ENCODE results near the gene AANAT. TPM values are rescaled to one million over a fixed set of nuclear protein-coding genes. Genes with fewer than 3 reads are reported as not detected.
A peak's percentile ranks its signal among the peaks of the same experiment; 100 is the strongest.

AANAT gene
- total RNA-seq, 1 experiment from 2014 or later, result not detected

GRCh38 chr17:76498876-76499251 lies 31.5 kb downstream of the AANAT start:
- H3K9me2 ChIP-seq (ENCODE audit: insufficient read depth), result no peaks in the 10 kb centered on the region
- H3K4me2 ChIP-seq, result peak overlapping the region; percentile 93
- DNase-seq, result no peak
- no peaks in the 10 kb centered on the region for H3K36me3 ChIP-seq (ENCODE audit: low read depth)
- BruUV-seq (replicated peaks), result no TSS peak
- TF ChIP-seq EZH2 (IDR thresholded peaks at IDR 0.05; ENCODE audit: low read depth), result no peak
- TF ChIP-seq, protein P1, sequence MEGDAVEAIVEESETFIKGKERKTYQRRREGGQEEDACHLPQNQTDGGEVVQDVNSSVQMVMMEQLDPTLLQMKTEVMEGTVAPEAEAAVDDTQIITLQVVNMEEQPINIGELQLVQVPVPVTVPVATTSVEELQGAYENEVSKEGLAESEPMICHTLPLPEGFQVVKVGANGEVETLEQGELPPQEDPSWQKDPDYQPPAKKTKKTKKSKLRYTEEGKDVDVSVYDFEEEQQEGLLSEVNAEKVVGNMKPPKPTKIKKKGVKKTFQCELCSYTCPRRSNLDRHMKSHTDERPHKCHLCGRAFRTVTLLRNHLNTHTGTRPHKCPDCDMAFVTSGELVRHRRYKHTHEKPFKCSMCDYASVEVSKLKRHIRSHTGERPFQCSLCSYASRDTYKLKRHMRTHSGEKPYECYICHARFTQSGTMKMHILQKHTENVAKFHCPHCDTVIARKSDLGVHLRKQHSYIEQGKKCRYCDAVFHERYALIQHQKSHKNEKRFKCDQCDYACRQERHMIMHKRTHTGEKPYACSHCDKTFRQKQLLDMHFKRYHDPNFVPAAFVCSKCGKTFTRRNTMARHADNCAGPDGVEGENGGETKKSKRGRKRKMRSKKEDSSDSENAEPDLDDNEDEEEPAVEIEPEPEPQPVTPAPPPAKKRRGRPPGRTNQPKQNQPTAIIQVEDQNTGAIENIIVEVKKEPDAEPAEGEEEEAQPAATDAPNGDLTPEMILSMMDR (conservative IDR thresholded peaks at IDR 0.05), result no peak
- ChIA-PET CTCF (interaction anchor here (0.6 kb wide), 1 partner anchor 196 kb away, joined by 4 read pairs; no protein-coding TSS in a partner anchor), POLR2A (ENCODE audit: unreplicated experiment) (no interaction called here)
- no peaks in the 10 kb centered on the region for H3K27me3 ChIP-seq (ENCODE audit: insufficient read depth, low read depth)
- peaks cover 16% of the 10 kb centered on the region; the same call in 1 of the 2 replicates for H3K4me1 ChIP-seq (replicated peaks; ENCODE audit: insufficient read depth)
- H2AFZ ChIP-seq, result no peak overlapping the region
- no peaks in the 10 kb centered on the region for H3F3A ChIP-seq (ENCODE audit: insufficient read depth, low read depth)
- H3K79me2 ChIP-seq (ENCODE audit: low read depth), result no peaks in the 10 kb centered on the region
- intact Hi-C loops (cut with micrococcal nuclease; ENCODE audit: unreplicated experiment), result no loop called here
- no peaks in the 10 kb centered on the region for H4K20me1 ChIP-seq (ENCODE audit: insufficient read depth)
- H3K4me3 ChIP-seq, result no peak overlapping the region
- no peaks in the 10 kb centered on the region for H3K9me3 ChIP-seq (ENCODE audit: insufficient read depth, low read depth)
- H3K27ac ChIP-seq, result no peak overlapping the region

- no peaks in the 10 kb centered on the region for H4K20me1 ChIP-seq (ENCODE audit: insufficient read depth)
- ChIA-PET CTCF (interaction anchor here (0.6 kb wide), 1 partner anchor 196 kb away, joined by 4 read pairs; no protein-coding TSS in a partner anchor), POLR2A (ENCODE audit: unreplicated experiment) (no interaction called here)
- H3K4me3 ChIP-seq, result no peak overlapping the region
- H3K9me3 ChIP-seq (ENCODE audit: insufficient read depth, low read depth), result no peaks in the 10 kb centered on the region
- H3K79me2 ChIP-seq (ENCODE audit: low read depth), result no peaks in the 10 kb centered on the region
- H3K9me2 ChIP-seq (ENCODE audit: insufficient read depth), result no peaks in the 10 kb centered on the region
- peaks cover 16% of the 10 kb centered on the region; the same call in 1 of the 2 replicates for H3K4me1 ChIP-seq (replicated peaks; ENCODE audit: insufficient read depth)
- no peaks in the 10 kb centered on the region for H3K27me3 ChIP-seq (ENCODE audit: insufficient read depth, low read depth)
- H3K4me2 ChIP-seq, result peak overlapping the region; percentile 93
- no TSS peak for BruUV-seq (replicated peaks)
- peak in 1 of 2 experiments; percentile 26 for DNase-seq
- intact Hi-C loops (cut with micrococcal nuclease; ENCODE audit: unreplicated experiment), result no loop called here
- H3K36me3 ChIP-seq (ENCODE audit: low read depth), result no peaks in the 10 kb centered on the region
- H3K27ac ChIP-seq, result no peak overlapping the region
- no peak for TF ChIP-seq EZH2 (IDR thresholded peaks at IDR 0.05; ENCODE audit: low read depth)
- TF ChIP-seq, protein P1 (conservative IDR thresholded peaks at IDR 0.05), result no peak
- H2AFZ ChIP-seq, result no peak overlapping the region
- no peaks in the 10 kb centered on the region for H3F3A ChIP-seq (ENCODE audit: insufficient read depth, low read depth)
Observed at GRCh38 chr17:76499267-76499667, 31.9 kb downstream of the AANAT start.

GRCh38 chr17:76500074-76500746 lies 32.8 kb downstream of the AANAT start:
- H3K4me1 ChIP-seq (replicated peaks; ENCODE audit: insufficient read depth), result peaks cover 16% of the 10 kb centered on the region; the same call in 1 of the 2 replicates
- ChIA-PET POLR2A (ENCODE audit: unreplicated experiment) (interaction anchor here (0.6 to 0.7 kb wide), 4 partner anchors 23 to 171 kb away, joined by 3 to 8 read pairs (median 3); no protein-coding TSS in a partner anchor), CTCF (interaction anchor here (0.7 to 1.6 kb wide), 2 partner anchors 33 to 40 kb away, joined by 3 to 7 read pairs; partner anchors contain the start of gene AANAT)
- no peaks in the 10 kb centered on the region for H3K9me3 ChIP-seq (ENCODE audit: insufficient read depth, low read depth)
- peak overlapping the region; percentile 88 for H2AFZ ChIP-seq
- peak overlapping the region; percentile 93 for H3K4me2 ChIP-seq
- H4K20me1 ChIP-seq (ENCODE audit: insufficient read depth), result no peaks in the 10 kb centered on the region
- no peaks in the 10 kb centered on the region for H3K9me2 ChIP-seq (ENCODE audit: insufficient read depth)
- H3K4me3 ChIP-seq, result peak overlapping the region; percentile 84
- no peaks in the 10 kb centered on the region for H3F3A ChIP-seq (ENCODE audit: insufficient read depth, low read depth)
- no peaks in the 10 kb centered on the region for H3K36me3 ChIP-seq (ENCODE audit: low read depth)
- no peak overlapping the region for H3K27ac ChIP-seq
- no peaks in the 10 kb centered on the region for H3K27me3 ChIP-seq (ENCODE audit: insufficient read depth, low read depth)
- no TSS peak for BruUV-seq (replicated peaks)
- intact Hi-C loops (cut with micrococcal nuclease; ENCODE audit: unreplicated experiment), result no loop called here
- TF ChIP-seq, protein P1 (conservative IDR thresholded peaks at IDR 0.05), result no peak
- TF ChIP-seq EZH2 (IDR thresholded peaks at IDR 0.05; ENCODE audit: low read depth), result no peak
- DNase-seq, result peak in 1 of 2 experiments; percentile 12
- H3K79me2 ChIP-seq (ENCODE audit: low read depth), result no peaks in the 10 kb centered on the region

All from PC-9 (cell line).